ENCODE data around the gene GRIK1. TPM values are rescaled to one million over a fixed set of nuclear protein-coding genes. Genes with fewer than 3 reads are reported as not detected.

Gene GRIK1
- total RNA-seq, 1 donor from 2014 or later: not detected

DNA sequence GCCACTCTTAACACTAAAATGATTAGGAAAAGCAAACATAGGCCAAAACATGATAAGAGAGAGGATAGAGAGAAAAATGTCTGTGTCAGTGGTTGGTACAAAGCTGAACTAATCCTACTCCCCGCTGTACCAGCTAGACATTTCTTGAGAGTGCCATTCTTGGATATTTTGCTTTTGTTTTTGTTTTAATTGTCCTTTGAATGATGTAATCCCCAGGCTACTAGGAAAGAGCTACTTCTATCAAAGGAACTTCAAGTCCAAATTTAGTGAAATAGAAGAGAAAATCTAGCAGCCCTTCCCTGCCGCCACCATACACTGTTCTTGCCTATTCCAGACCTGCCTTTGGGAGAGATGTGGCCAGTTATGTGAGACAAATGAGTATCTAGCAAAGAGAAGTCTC is 269.6 kb downstream of the GRIK1 start:
- H3K27me3 Mint-ChIP-seq: peaks cover 17% of the 10 kb centered on the region
- intact Hi-C loops (cut with micrococcal nuclease): no loop called here
- H3K4me1 Mint-ChIP-seq: peaks cover 5% of the 10 kb centered on the region
- DNase-seq: no peak
- H3K9me3 Mint-ChIP-seq: no peaks in the 10 kb centered on the region
- H3K27ac Mint-ChIP-seq: no peak overlapping the region
- no peak overlapping the region for H3K4me3 Mint-ChIP-seq
- no peaks in the 10 kb centered on the region for H3K36me3 Mint-ChIP-seq (ENCODE audit: low read depth)

DNA sequence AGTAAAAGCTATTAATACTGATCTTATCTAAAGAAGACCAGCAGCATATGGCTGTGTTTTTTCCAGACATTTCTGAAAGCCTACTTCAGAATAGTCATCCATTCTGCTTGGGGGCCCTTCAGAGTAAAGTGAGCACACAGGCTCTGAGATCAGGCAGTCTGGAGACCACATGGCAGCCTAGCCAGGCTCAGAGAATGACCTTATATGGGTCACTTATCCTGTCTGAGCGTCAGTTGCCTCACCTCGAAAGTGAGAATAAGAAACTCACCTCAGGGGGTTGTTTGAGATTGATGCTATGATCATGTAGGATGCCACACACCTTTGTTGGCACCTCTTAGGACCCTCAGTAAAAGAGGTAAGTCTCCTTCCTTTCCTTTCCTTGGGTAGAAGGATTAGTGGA is 270.4 kb downstream of the GRIK1 start:
- H3K27ac Mint-ChIP-seq: no peak overlapping the region
- H3K36me3 Mint-ChIP-seq (ENCODE audit: low read depth): no peaks in the 10 kb centered on the region
- intact Hi-C loops (cut with micrococcal nuclease): no loop called here
- H3K27me3 Mint-ChIP-seq: peaks cover 20% of the 10 kb centered on the region
- H3K4me3 Mint-ChIP-seq: no peak overlapping the region
- no peaks in the 10 kb centered on the region for H3K9me3 Mint-ChIP-seq
- H3K4me1 Mint-ChIP-seq: peaks cover 4% of the 10 kb centered on the region
- no peak for DNase-seq

DNA sequence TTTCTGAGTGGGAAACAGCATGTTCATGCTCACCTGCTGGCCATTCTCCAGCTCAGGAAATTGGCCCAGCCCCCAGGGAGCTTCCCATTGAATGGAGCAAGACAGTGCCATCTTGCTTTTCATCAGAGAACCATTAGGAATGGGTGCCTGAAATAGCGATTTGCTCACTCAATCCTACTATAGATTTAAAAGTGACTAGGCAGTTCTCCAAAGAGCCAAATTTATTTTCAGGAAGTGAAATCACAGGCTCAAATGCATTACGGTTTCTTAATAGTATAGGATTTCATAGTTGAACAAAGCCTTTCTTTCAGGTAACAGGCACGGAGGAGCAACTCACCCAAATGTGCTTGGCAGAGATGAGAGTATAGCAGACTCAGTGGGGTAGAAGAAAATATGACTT is 272.1 kb downstream of the GRIK1 start:
- Mint-ChIP-seq H3K9me3 (peaks cover 5% of the 10 kb centered on the region), H3K36me3 (ENCODE audit: low read depth) (no peaks in the 10 kb centered on the region), H3K4me1 (peaks cover 3% of the 10 kb centered on the region), H3K27ac (no peak overlapping the region), H3K4me3 (no peak overlapping the region), H3K27me3 (peaks cover 27% of the 10 kb centered on the region)
- intact Hi-C loops (cut with micrococcal nuclease): no loop called here
- DNase-seq: no peak

DNA sequence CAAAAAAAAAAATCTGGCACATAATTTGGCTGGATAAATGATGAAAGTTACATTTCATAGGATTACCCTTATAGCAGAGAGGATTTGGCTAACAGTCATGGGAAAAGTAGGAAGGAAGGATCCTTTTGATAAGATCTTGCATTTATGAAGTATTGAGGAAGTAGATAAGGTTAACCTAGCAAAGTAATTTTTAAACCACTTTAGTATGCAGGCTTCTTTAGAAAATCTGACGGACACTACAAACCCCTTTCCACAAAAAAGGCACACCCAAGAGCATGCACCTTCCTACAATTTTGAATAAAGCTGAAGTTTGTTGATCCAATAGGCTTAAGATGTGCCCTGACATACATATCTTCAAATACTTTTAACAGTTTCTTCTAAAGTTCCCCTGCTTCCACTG is 275.2 kb downstream of the GRIK1 start:
- H3K9me3 Mint-ChIP-seq: peaks cover 13% of the 10 kb centered on the region
- H3K27me3 Mint-ChIP-seq: peaks cover 23% of the 10 kb centered on the region
- DNase-seq: no peak
- no peak overlapping the region for H3K4me3 Mint-ChIP-seq
- no peak overlapping the region for H3K27ac Mint-ChIP-seq
- intact Hi-C loops (cut with micrococcal nuclease): no loop called here
- H3K4me1 Mint-ChIP-seq: peaks cover 6% of the 10 kb centered on the region
- no peaks in the 10 kb centered on the region for H3K36me3 Mint-ChIP-seq (ENCODE audit: low read depth)

DNA sequence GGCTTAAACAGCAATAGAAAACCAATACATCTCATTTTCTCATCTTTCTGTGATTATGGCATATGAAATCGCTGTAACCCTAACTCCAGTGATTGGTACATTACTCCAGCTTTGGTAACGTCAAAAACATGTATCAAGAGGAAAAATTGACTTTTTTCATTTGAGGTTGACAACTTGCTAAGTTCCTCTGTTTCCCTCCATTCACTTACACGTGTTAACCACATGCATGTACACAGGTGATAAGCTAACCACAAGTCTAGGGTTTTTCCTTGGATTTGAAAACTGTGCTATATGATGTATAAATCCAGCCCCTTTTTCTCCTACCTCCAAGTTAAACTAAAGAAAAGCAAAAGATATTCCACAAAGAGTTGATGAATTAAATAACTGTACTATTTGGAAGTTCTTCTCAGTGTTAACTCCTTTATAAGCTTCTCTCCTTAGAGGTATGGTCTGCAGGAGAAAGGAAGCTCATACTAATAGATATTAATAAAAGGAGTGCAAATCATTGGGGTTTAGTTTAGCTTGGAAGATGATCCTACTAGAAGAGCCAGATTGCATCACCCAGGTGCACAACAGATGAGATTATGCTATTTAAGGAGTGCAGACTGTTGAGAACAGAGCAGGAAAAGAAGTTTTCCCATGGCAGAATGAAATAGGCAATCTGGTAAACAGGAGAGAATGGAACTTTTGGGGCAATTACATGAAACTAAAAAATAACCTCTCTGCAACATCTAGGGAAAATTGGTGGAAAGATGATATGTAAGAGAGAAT is 277.9 kb downstream of the GRIK1 start:
- Mint-ChIP-seq H3K9me3 (peaks cover 13% of the 10 kb centered on the region), H3K4me1 (peaks cover 10% of the 10 kb centered on the region), H3K27me3 (peaks cover 12% of the 10 kb centered on the region), H3K4me3 (no peak overlapping the region), H3K27ac (no peak overlapping the region), H3K36me3 (ENCODE audit: low read depth) (no peaks in the 10 kb centered on the region)
- DNase-seq: no peak
- intact Hi-C loops (cut with micrococcal nuclease): no loop called here

DNA sequence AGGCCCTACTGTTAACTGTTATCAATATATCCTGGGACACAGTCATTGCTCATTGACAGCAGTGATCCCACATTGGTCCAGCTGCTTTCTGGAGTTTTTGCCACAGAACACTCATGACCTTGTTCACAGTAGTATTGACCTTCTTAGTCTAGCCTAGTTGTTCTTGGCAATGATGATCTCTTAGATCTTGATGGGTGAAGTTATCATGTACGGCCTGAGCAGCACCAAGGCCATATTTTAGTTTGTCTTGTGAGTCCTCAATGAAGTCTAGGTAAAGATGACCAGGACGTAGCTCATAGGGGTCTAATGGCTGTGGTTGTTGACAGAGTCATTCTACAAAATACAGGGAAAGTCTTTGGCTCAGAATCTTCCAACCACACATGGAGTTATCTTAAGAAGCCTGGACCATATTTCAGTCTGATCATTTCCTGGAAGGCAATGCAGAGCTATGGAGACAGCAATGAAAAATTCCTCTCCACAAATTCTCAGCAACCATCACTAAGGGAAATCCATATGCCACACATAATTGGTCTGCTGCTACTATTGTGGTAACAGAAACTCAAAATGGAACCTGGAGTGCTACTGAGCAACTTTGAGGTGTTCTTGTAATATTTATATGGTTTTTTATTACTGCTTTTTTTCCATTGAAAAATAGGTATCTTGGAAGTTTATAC is 279.6 kb downstream of the GRIK1 start:
- intact Hi-C loops (cut with micrococcal nuclease): no loop called here
- Mint-ChIP-seq H3K9me3 (peaks cover 17% of the 10 kb centered on the region), H3K4me3 (no peak overlapping the region), H3K4me1 (peaks cover 22% of the 10 kb centered on the region), H3K36me3 (ENCODE audit: low read depth) (no peaks in the 10 kb centered on the region), H3K27ac (no peak overlapping the region), H3K27me3 (peaks cover 12% of the 10 kb centered on the region)
- DNase-seq: no peak

DNA sequence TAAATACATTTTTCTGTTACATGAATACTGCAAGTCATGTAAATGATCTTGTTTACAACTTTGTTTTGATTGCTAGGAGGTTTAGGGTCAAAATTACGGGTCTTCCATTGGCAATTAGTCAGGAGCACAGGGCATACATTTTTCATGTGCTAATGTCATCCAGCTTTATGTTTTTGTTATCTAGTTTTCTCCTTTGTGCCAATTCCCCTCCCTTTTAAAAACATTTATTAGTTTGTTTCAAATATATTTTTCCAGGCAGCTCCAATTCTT is 280.9 kb downstream of the GRIK1 start:
- H3K27me3 Mint-ChIP-seq: peaks cover 7% of the 10 kb centered on the region
- H3K4me1 Mint-ChIP-seq: peaks cover 27% of the 10 kb centered on the region
- no peak overlapping the region for H3K4me3 Mint-ChIP-seq
- no peak for DNase-seq
- peaks cover 21% of the 10 kb centered on the region for H3K9me3 Mint-ChIP-seq
- intact Hi-C loops (cut with micrococcal nuclease): no loop called here
- H3K36me3 Mint-ChIP-seq (ENCODE audit: low read depth): no peaks in the 10 kb centered on the region
- H3K27ac Mint-ChIP-seq: no peak overlapping the region

DNA sequence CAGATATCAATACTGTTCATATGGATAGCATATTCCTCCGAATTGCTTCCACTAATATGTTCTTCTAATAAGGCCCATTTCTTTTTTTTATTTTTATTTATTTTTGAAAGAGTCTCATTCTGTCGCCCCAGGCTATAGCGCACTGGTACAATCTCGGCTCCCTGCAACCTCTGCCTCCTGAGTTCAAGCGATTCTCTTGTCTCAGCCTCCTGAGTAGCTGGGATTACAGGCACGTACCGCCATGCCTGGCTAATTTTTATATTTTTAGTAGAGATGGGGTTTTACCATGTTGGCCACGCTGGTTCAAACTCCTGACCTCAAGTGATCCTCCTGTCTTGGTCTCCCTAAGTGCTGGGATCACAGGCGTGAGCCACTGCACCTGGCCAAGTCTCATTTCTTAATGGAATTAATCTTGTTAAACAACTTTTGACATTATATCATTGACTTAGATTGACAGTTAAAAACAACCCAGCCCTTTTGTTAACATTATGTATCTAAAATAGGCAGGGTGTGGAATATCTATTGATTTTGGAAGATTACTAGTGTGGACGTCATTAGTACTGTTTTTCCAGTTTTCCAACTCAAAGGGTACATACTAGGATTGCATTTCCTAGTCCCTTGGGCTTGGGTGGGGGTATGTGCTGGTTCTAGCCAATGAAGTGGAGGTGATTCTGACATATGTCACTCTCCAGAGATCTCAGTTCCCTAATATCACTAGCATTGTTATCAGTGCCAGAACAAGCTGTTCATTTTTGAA is 281.4 kb downstream of the GRIK1 start:
- Mint-ChIP-seq H3K36me3 (ENCODE audit: low read depth) (no peaks in the 10 kb centered on the region), H3K27ac (no peak overlapping the region), H3K4me3 (no peak overlapping the region), H3K9me3 (peaks cover 17% of the 10 kb centered on the region), H3K4me1 (peaks cover 32% of the 10 kb centered on the region), H3K27me3 (peaks cover 2% of the 10 kb centered on the region)
- DNase-seq: no peak
- intact Hi-C loops (cut with micrococcal nuclease): no loop called here

DNA sequence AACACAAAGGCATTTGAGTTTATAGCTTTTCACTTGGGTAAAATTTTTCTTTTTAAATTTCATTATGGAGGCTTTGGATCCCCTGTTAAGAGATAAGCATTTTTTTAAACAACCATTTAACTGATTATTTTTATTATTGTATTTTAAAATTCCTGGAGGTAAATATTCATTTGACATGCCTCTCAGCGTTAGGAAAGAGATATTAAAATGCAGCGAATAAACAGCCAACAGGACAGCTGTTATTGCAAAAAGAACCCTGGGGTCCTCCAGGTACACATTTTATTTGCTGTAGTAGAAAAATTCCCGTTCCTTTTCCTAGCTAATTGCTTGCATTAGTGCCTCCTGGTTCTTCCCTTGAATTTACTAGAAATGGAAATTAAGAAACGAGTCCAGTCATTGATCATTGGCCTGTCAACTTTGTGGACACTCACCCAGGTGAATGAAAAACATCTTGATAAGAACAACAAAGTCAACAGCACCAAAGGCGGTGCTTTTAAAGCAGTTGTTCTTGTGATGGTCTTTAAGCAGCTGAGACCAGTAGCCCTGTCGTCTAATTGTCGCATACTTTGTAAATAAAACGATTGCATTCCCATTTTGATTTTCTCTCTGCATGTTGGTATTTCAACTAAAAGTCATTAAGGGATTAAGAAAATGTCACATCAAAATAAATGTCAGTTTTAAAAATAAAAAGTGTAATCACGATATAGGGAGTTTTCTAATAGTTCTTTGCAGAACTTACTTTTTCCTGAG is 282.4 kb downstream of the GRIK1 start:
- Mint-ChIP-seq H3K4me3 (peak overlapping the region; percentile 54), H3K27me3 (peaks cover 2% of the 10 kb centered on the region), H3K9me3 (peaks cover 17% of the 10 kb centered on the region), H3K4me1 (peaks cover 32% of the 10 kb centered on the region), H3K36me3 (ENCODE audit: low read depth) (no peaks in the 10 kb centered on the region), H3K27ac (peak overlapping the region; percentile 81)
- no peak for DNase-seq
- intact Hi-C loops (cut with micrococcal nuclease): no loop called here

DNA sequence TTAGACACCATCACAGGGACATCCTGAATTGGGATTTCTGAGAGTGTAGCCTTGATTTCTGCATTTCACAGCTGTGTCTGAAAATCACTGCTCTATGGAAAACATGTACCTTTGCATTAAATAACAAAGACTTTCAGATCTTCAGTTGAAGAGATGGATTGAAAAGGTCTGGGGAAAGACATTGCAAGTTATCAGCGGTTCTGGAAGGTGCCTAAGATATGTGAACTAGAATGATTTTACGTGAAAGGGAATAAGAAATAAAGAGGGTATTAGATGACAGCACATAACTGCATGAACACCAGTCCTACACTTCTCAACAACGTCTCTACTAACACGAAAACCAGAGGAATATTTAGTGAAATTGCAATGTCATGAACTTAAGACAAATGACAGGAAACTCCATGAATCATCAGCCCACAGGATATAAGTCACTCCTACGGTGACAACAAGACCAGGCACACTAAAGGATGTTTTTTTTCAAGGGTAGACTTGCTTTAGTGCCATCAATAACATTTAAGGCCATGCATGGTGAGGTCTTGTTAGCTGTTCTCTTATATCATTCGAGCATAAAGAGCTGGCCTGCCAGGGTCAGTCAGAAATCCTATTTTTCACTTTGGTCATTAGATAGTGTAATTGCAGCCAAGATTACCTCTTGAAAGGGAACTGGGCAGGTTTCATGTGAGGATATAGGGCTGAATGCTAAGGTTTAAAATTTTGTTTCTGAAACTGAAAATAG is 283.1 kb downstream of the GRIK1 start:
- intact Hi-C loops (cut with micrococcal nuclease): no loop called here
- peak; percentile 73 for DNase-seq
- H3K27me3 Mint-ChIP-seq: no peaks in the 10 kb centered on the region
- H3K9me3 Mint-ChIP-seq: peaks cover 17% of the 10 kb centered on the region
- peak overlapping the region; percentile 81 for H3K27ac Mint-ChIP-seq
- H3K4me3 Mint-ChIP-seq: peak overlapping the region; percentile 54
- H3K36me3 Mint-ChIP-seq (ENCODE audit: low read depth): no peaks in the 10 kb centered on the region
- H3K4me1 Mint-ChIP-seq: peaks cover 32% of the 10 kb centered on the region

DNA sequence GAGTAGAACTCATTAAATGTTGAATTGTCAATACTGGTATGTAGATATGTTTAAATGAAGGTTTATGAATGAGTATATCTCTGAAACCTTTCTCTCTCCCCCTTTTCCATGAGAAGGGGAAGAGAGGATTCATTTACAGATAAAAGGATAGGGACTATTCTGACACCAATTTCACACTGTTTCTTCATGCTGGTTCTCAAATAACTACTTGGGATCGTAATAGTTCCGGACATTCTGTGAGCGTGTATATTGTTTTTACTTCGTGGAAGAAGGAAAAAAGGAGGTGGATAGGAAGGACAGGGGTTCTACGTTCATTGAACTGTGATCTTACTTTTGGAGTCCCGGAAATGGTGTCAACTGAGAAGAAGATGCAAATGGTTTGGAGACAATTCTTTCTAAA is 284.2 kb downstream of the GRIK1 start:
- Mint-ChIP-seq H3K27ac (peak overlapping the region; percentile 52), H3K27me3 (no peaks in the 10 kb centered on the region), H3K9me3 (peaks cover 13% of the 10 kb centered on the region), H3K4me3 (peak overlapping the region; percentile 4), H3K36me3 (ENCODE audit: low read depth) (no peaks in the 10 kb centered on the region), H3K4me1 (peaks cover 30% of the 10 kb centered on the region)
- intact Hi-C loops (cut with micrococcal nuclease): no loop called here
- no peak for DNase-seq

DNA sequence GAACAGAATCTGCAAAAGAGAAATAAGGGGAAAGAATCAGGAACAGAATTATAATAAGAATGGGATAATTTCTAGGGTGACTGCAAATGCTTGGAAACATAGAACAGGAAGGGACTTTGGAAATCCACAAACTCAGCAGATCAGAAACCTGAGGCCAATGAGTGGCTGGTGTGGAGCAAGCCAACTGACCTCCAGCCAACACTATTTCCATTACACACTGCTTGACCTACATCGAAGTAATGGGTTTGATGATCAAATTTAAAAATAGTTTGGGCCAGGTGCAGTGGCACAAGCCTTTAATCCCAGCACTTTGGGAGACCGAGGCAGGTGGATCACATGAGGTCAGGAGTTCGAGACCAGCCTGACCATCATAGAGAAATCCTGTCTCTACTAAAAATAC is 284.9 kb downstream of the GRIK1 start:
- H3K36me3 Mint-ChIP-seq (ENCODE audit: low read depth): no peaks in the 10 kb centered on the region
- peaks cover 9% of the 10 kb centered on the region for H3K9me3 Mint-ChIP-seq
- no peak overlapping the region for H3K4me3 Mint-ChIP-seq
- no peak for DNase-seq
- H3K27me3 Mint-ChIP-seq: no peaks in the 10 kb centered on the region
- intact Hi-C loops (cut with micrococcal nuclease): no loop called here
- peaks cover 30% of the 10 kb centered on the region for H3K4me1 Mint-ChIP-seq
- no peak overlapping the region for H3K27ac Mint-ChIP-seq

DNA sequence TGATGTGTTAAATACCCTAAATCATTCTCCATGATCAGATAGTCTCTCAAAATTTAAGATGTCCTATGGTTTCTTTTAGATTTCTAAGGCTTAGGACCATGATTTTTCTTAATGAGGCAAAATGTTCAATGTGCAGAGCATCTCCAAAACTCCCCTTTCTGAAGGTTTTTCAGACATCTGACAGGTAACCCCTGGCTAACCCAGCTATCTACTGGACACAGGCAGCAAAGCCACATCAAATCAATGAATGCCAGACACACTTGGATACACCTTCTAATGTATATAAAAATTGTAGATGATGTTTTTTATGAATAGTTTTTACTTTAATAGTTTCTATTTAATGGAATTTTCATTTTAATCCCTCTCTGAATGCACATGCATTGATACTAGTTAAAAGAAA is 285.6 kb downstream of the GRIK1 start:
- Mint-ChIP-seq H3K27me3 (no peaks in the 10 kb centered on the region), H3K9me3 (peaks cover 9% of the 10 kb centered on the region), H3K27ac (no peak overlapping the region), H3K36me3 (ENCODE audit: low read depth) (no peaks in the 10 kb centered on the region), H3K4me3 (no peak overlapping the region), H3K4me1 (peaks cover 30% of the 10 kb centered on the region)
- intact Hi-C loops (cut with micrococcal nuclease): no loop called here
- DNase-seq: no peak
